ENCODE results near the gene IPO8. TPM values are rescaled to one million over a fixed set of nuclear protein-coding genes. Genes with fewer than 3 reads are reported as not detected.
"Not testable (repeated sequence)": the region's sequence is repeated elsewhere in the genome, so short reads cannot be mapped to it uniquely, and the experiment has no call there.

The IPO8 gene
- total RNA-seq, 2 experiments from 2014 or later: 36.0 to 41.5 TPM

DNA sequence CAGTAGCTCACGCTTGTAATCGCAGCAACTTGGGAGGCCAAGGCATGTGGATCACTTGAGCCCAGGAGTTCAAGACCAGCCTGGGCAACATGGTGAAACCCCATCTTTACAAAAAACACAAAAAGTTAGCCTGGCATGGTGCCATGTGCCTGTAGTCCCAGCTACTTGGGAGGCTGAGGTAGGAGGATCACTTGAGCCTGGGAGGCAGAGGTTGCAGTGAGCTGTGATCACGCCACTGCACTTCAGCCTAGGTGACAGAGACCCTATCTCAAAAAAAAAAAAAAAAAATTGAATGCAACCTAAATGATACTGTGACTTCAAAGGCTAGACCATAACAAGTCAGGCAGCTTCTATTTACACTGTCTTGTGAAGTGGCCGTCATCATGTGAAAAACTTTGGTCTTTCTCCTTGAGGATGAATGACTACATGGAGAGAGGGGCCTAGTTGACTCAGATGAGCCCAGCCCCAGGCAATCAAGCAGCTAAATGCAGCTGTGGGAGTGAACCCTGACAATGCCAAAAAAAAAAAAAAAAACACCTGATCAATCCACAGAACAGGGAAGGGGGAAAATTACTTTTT, 73.9 kb downstream of the IPO8 start:
- intact Hi-C loops (cut with micrococcal nuclease); DNase-seq; H3K4me3 Mint-ChIP-seq; H3K4me1 Mint-ChIP-seq (ENCODE audit: low read depth); H3K9me3 Mint-ChIP-seq; H3K36me3 Mint-ChIP-seq (ENCODE audit: low read depth); H3K27me3 Mint-ChIP-seq (ENCODE audit: low read depth); H3K27ac Mint-ChIP-seq: not testable (repeated sequence)
- CTCF ChIA-PET: interaction anchor here (1.3 kb wide), 1 partner anchor 185 kb away, joined by 3 read pairs; no protein-coding TSS in a partner anchor

DNA sequence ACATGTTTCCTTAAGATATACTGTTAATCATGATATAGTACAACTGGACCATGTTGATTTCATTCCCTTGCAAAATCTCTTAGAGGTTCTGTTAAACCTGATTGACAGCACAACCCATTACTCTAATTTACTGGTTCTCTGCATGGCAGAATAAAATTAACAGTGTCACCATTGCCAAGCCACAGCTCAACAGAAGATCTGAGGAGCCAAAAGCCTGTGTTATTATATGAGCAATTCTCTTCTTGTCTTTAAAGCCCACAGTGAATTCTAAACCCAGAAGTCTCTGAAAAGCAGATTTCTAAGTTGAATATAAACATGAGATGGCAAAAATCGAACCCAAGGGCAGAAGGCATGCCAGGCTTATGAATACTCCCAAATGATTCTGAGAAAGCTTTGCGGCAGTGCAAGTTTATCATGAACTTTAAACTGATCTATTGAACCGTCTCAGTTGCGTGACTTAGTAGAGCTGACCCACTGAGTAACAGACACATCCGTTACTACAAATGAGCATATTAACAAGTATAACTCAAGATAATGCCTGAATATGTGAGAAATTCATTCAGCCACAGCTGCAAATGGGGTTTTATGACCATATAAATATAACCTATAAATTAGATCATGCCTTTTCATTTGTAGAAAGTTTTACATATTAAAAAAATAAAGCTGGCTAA, 78.2 kb downstream of the IPO8 start:
- no peak overlapping the region for H3K27ac Mint-ChIP-seq
- no peaks in the 10 kb centered on the region for H3K9me3 Mint-ChIP-seq
- no peak overlapping the region for H3K4me3 Mint-ChIP-seq
- peaks cover 2% of the 10 kb centered on the region for H3K4me1 Mint-ChIP-seq (ENCODE audit: low read depth)
- intact Hi-C loops (cut with micrococcal nuclease): no loop called here
- no peaks in the 10 kb centered on the region for H3K36me3 Mint-ChIP-seq (ENCODE audit: low read depth)
- H3K27me3 Mint-ChIP-seq (ENCODE audit: low read depth): peaks cover 2% of the 10 kb centered on the region
- no peak for DNase-seq
- CTCF ChIA-PET: no interaction called here

DNA sequence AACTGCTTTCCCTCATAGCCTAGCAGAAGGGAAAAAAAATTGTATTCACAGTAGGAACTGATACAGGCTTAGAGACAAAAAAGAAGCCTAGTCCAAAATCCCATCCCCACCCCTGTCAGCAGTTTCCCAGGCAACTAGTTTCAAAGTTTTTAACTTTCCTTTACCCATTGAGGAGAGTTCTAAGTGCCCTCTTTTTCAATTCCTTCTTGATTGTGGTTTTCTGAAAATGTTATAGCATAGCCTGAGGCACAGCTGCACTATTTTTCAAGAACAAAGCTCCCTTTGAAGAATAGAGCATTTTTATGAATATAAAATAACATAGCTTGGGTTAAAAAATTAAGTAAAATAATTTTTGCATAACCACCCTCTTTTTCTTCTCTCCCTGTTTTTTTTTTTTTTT, 81.6 kb downstream of the IPO8 start:
- intact Hi-C loops (cut with micrococcal nuclease): no loop called here

DNA sequence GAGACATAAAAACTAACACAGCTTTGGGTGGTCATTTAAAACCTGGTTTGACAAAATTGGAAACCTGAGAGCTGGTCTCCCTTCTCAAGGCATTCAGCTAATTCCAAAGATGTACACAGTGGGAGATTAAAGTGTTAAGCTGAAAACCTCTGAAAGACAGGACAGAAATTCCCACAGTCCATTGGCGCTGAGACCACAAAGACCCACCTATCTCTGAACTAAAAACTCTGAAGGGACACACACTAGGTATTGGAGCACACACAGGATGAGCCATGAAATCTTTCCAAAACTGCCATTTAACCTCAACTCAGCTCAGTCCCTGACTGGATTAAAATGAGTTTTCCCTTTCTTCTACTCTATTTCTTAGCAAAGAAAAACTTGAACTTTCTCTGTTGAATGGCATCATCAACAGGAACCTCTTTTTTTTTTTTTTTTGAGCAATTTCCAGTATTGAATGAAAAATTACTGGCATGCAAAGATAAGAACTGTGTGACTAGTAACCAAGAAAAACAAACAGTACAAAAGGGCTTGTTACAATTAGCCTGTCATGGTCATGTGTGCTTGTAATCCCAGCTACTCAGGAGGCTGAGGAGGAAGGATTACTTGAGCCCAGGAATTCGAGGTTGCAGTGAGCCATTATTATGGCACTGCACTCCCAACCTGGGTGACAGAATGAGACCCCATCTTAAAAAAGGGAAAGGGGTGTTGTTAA, 82.4 kb downstream of the IPO8 start:
- intact Hi-C loops (cut with micrococcal nuclease): no loop called here

More for the DNA sequence above, 81.6 kb downstream of the IPO8 start:
- Mint-ChIP-seq H3K9me3 (peaks cover 5% of the 10 kb centered on the region), H3K4me1 (ENCODE audit: low read depth) (no peaks in the 10 kb centered on the region), H3K4me3 (no peak overlapping the region), H3K36me3 (ENCODE audit: low read depth) (peaks cover 2% of the 10 kb centered on the region), H3K27ac (no peak overlapping the region), H3K27me3 (ENCODE audit: low read depth) (peaks cover 2% of the 10 kb centered on the region)
- CTCF ChIA-PET: interaction anchor here (0.6 kb wide), 1 partner anchor 143 kb away, joined by 4 read pairs; no protein-coding TSS in a partner anchor
- no peak for DNase-seq

DNA sequence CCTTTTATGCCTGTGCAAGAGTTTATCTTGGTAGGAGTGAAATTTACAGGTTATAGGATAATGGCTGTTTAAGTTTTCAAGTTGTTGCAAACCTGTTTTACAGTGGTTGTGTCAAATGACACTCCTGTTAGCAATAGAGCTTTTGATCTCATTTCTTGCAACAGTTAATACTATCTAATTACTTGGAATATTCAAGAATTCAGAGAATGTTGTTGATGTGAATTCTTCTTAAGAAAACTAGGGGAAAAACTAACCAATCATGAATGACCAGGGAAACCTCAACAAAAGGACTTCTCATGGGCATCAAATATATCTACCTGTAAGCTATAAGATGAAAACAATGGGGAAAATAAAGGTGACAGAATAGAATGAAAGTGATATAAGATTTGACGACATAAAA, 85.0 kb downstream of the IPO8 start:
- peaks cover 11% of the 10 kb centered on the region for H3K36me3 Mint-ChIP-seq (ENCODE audit: low read depth)
- CTCF ChIA-PET: no interaction called here

More for the DNA sequence above, 82.4 kb downstream of the IPO8 start:
- H3K4me3 Mint-ChIP-seq: no peak overlapping the region
- peaks cover 10% of the 10 kb centered on the region for H3K9me3 Mint-ChIP-seq
- H3K27ac Mint-ChIP-seq: no peak overlapping the region
- no peak for DNase-seq
- CTCF ChIA-PET: no interaction called here
- peaks cover 7% of the 10 kb centered on the region for H3K36me3 Mint-ChIP-seq (ENCODE audit: low read depth)
- no peaks in the 10 kb centered on the region for H3K4me1 Mint-ChIP-seq (ENCODE audit: low read depth)
- peaks cover 2% of the 10 kb centered on the region for H3K27me3 Mint-ChIP-seq (ENCODE audit: low read depth)

DNA sequence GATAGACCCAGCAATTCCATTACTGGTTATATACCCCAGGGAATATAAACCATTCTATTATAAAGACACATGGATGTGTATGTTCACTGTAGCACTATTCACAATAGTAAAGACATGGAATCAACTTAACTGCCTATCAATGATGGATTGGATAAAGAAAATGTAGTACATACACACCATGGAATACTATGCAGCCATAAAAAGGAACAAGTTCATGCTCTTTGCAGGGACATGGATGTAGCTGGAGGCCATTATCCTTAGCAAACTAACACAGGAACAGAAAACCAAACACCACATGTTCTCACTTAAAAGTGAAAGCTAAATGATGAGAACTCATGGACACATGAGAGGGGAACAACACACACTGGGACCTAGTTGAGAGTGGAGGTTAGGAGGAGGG, 85.8 kb downstream of the IPO8 start:
- Mint-ChIP-seq H3K9me3 (peaks cover 13% of the 10 kb centered on the region), H3K36me3 (ENCODE audit: low read depth) (peaks cover 14% of the 10 kb centered on the region)
- intact Hi-C loops (cut with micrococcal nuclease); DNase-seq; H3K27me3 Mint-ChIP-seq (ENCODE audit: low read depth); H3K27ac Mint-ChIP-seq; H3K4me1 Mint-ChIP-seq (ENCODE audit: low read depth); H3K4me3 Mint-ChIP-seq; CTCF ChIA-PET: not testable (repeated sequence)

More for the DNA sequence above, 85.0 kb downstream of the IPO8 start:
- H3K4me3 Mint-ChIP-seq: no peak overlapping the region
- no peak for DNase-seq
- no peak overlapping the region for H3K27ac Mint-ChIP-seq
- no peaks in the 10 kb centered on the region for H3K4me1 Mint-ChIP-seq (ENCODE audit: low read depth)
- H3K27me3 Mint-ChIP-seq (ENCODE audit: low read depth): peaks cover 2% of the 10 kb centered on the region
- intact Hi-C loops (cut with micrococcal nuclease): no loop called here
- peaks cover 13% of the 10 kb centered on the region for H3K9me3 Mint-ChIP-seq

DNA sequence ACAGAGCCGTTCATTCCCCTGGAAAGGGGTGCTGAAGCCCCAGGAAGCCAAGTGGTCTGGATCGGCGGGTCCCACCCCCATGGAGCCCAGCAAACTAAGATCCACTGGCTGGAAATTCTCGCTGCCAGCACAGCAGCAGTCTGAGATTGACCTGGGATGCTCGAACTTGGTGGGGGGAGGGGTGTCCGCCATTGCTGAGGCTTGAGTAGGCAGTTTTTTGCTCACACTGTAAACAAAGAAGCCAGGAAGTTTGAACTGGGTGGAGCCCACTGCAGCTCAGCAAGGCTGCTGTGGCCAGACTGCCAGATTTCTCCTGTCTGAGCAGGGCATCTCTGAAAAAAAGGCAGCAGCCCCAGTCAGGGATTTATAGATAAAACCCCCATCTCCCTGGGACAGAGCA, 91.4 kb downstream of the IPO8 start:
- peaks cover 19% of the 10 kb centered on the region for H3K36me3 Mint-ChIP-seq (ENCODE audit: low read depth)
- peaks cover 24% of the 10 kb centered on the region for H3K9me3 Mint-ChIP-seq
- CTCF ChIA-PET; H3K27ac Mint-ChIP-seq; DNase-seq; H3K4me3 Mint-ChIP-seq; intact Hi-C loops (cut with micrococcal nuclease); H3K4me1 Mint-ChIP-seq (ENCODE audit: low read depth); H3K27me3 Mint-ChIP-seq (ENCODE audit: low read depth): not testable (repeated sequence)

DNA sequence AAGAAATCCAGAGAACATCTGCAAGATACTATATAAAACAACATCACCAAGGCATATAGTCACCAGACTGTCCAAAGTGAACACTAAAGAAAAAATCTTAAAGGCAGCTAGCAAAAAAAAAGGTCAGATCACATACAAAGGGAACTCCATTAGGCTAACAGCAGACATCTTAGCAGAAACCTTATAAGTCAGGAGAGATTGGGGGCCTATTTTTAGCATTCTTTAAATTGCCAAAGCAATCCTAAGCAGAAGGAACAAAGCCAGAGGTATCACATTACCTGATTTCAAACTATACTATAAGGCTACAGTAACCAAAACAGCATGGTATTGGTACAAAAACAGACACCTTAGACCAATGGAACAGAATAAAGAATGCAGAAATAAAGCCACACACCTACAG, 92.5 kb downstream of the IPO8 start:
- H3K9me3 Mint-ChIP-seq: peaks cover 15% of the 10 kb centered on the region
- CTCF ChIA-PET: no interaction called here

DNA sequence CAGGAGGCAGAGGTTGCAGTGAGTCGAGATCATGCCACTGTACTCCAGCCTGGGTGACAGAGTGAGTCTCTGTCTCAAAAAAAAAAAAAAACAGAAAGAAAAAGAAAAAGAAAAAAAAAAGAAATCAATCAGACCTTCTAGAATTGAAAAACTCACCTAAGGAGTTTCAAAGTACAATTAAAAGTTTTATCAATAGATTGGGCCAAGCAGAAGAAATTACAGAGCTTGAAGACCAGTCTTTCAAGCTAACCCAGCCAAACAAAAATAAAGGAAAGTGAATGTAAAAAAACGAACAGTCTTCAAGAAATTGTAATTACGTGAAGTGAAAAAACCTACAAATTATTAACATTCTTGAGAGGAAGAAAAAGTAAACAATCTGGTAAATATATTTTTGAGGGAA, 93.0 kb downstream of the IPO8 start:
- intact Hi-C loops (cut with micrococcal nuclease): no loop called here
- Mint-ChIP-seq H3K4me3 (no peak overlapping the region), H3K27ac (no peak overlapping the region), H3K36me3 (ENCODE audit: low read depth) (peaks cover 14% of the 10 kb centered on the region), H3K27me3 (ENCODE audit: low read depth) (no peaks in the 10 kb centered on the region), H3K4me1 (ENCODE audit: low read depth) (no peaks in the 10 kb centered on the region), H3K9me3 (peaks cover 13% of the 10 kb centered on the region)
- no peak for DNase-seq
- CTCF ChIA-PET: no interaction called here

More for the DNA sequence above, 92.5 kb downstream of the IPO8 start:
- intact Hi-C loops (cut with micrococcal nuclease): no loop called here
- Mint-ChIP-seq H3K36me3 (ENCODE audit: low read depth) (peaks cover 15% of the 10 kb centered on the region), H3K4me1 (ENCODE audit: low read depth) (no peaks in the 10 kb centered on the region), H3K4me3 (no peak overlapping the region), H3K27ac (no peak overlapping the region), H3K27me3 (ENCODE audit: low read depth) (no peaks in the 10 kb centered on the region)
- no peak for DNase-seq

DNA sequence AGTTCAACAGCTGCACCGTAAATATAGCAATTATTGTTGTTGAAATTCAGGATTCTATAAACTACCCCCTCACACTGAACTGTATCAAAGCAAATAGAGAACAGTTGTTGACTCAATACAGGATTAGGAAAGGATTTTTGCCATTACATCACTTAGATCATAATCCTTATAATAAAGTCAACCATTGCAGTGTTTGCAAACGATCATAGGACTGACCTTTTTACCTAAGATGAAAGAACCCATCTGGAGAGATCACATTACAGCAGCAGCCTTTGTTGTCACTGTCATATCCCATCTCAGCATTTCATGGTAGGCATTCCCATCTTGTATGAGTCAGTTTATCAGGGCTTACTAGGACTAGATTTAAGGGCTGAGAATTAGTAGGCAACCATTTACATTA, 96.1 kb downstream of the IPO8 start:
- Mint-ChIP-seq H3K36me3 (ENCODE audit: low read depth) (peaks cover 8% of the 10 kb centered on the region), H3K9me3 (peaks cover 13% of the 10 kb centered on the region), H3K27ac (no peak overlapping the region), H3K27me3 (ENCODE audit: low read depth) (no peaks in the 10 kb centered on the region), H3K4me3 (no peak overlapping the region), H3K4me1 (ENCODE audit: low read depth) (no peaks in the 10 kb centered on the region)
- CTCF ChIA-PET: no interaction called here
- intact Hi-C loops (cut with micrococcal nuclease): no loop called here
- DNase-seq: no peak

DNA sequence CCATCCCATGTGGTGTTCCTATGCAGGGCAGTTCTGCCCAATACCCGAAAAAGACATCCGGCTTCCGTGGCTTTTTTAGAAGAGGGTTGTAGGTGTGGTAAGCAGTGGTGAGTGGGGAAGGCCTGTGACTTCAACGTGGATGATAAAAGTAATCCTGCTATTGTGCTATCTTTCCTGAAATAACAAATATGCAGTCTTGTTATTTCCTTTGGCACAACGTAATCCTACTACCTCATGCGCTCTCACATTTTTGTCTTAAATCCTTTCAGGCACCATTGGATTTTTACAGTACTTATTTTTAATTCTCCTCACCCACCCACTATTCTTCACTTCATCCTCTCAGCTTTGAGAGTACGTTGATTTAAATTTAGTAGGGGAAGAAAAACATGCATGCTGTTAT, 96.8 kb downstream of the IPO8 start:
- Mint-ChIP-seq H3K4me3 (no peak overlapping the region), H3K4me1 (ENCODE audit: low read depth) (no peaks in the 10 kb centered on the region), H3K27me3 (ENCODE audit: low read depth) (no peaks in the 10 kb centered on the region), H3K27ac (no peak overlapping the region), H3K36me3 (ENCODE audit: low read depth) (peaks cover 8% of the 10 kb centered on the region), H3K9me3 (peaks cover 13% of the 10 kb centered on the region)
- intact Hi-C loops (cut with micrococcal nuclease): no loop called here
- CTCF ChIA-PET: no interaction called here
- DNase-seq: no peak

DNA sequence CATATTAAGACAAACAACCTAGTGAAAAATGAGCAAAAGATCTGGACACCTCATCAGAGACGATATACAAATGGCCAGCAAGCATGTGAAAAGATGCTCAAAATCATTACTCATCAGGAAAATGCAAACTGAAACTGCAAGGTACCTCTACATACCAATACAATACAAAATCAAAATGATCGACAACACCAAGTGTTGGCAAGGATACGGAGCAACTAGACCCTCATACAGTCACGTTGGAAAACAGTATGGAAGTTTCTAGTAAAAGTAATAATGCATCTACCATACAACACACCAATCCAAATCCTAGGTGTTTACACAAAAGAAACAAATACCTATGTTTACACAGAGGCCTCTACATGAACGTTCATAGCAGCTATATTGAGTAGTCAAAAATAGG, 99.9 kb downstream of the IPO8 start:
- peaks cover 4% of the 10 kb centered on the region for H3K36me3 Mint-ChIP-seq (ENCODE audit: low read depth)
- CTCF ChIA-PET: no interaction called here
- no peak overlapping the region for H3K4me3 Mint-ChIP-seq
- intact Hi-C loops (cut with micrococcal nuclease): no loop called here
- H3K27ac Mint-ChIP-seq: no peak overlapping the region
- no peaks in the 10 kb centered on the region for H3K9me3 Mint-ChIP-seq
- H3K27me3 Mint-ChIP-seq (ENCODE audit: low read depth): no peaks in the 10 kb centered on the region
- DNase-seq: no peak
- no peaks in the 10 kb centered on the region for H3K4me1 Mint-ChIP-seq (ENCODE audit: low read depth)

DNA sequence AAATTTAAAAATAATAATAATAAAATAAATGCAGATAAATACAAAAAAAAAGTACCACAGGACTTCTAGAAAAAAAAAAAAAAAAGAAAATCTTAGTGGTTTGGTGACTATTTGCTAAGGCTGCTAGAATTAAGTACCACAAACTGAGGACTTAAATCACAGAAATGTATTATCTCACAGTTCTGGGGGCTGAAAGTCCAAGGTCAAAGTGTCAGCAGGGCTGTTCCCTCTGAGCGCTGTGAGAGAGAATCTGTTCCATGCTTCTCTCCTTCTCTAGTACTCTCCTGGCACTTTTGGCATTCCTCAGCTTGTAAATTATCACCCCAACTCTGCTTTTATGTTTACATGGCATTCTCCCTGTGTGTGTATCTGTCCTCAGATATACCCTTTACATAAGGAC, 101.2 kb downstream of the IPO8 start:
- H3K36me3 Mint-ChIP-seq (ENCODE audit: low read depth): peaks cover 4% of the 10 kb centered on the region
- CTCF ChIA-PET: no interaction called here
- no peaks in the 10 kb centered on the region for H3K27me3 Mint-ChIP-seq (ENCODE audit: low read depth)
- H3K4me1 Mint-ChIP-seq (ENCODE audit: low read depth): no peaks in the 10 kb centered on the region
- intact Hi-C loops (cut with micrococcal nuclease): no loop called here
- no peak overlapping the region for H3K27ac Mint-ChIP-seq
- DNase-seq: no peak
- H3K9me3 Mint-ChIP-seq: no peaks in the 10 kb centered on the region
- H3K4me3 Mint-ChIP-seq: no peak overlapping the region
